HCT116 (cell line): ENCODE data around the gene ECE2. TPM values are rescaled to one million over a fixed set of nuclear protein-coding genes. Genes with fewer than 3 reads are reported as not detected.

Experiments
- ATAC-seq: fragments of 200-7000 bp; cut with Tn5 transposase; 2 replicates; pipeline ENCODE4 v1.9.1; 2020; ENCODE audit warnings: mild to moderate bottlenecking, moderate library complexity
- BruUV-seq: library from RNA; stranded (reverse); fragments of 400-500 nt; replicated peaks from 2 replicates; lab custom pipeline; 2021; lab: Mats Ljungman, UMichigan
- CTCF ChIA-PET: fragments of 300-600 bp; sonication (Branson Sonifier 250); formaldehyde crosslinking; loops from one replicate; lab custom pipeline; 2021; ENCODE audit warnings: antibody characterized with exemption; lab: Charles Lee
- POLR2A ChIA-PET: fragments of 300-600, 350-600 bp; sonication (Branson Sonifier 250); formaldehyde crosslinking; loops from one replicate; lab custom pipeline; 2021; ENCODE audit warnings: antibody characterized with exemption; lab: Charles Lee
- RAD21 ChIA-PET, 2 experiments: fragments of 300-600 bp; sonication (Branson Sonifier 250); formaldehyde crosslinking; loops; one replicate each; lab custom pipeline; 2023; ENCODE audit warnings: low total read pairs in 2 of 2; ENCODE audit not compliant: uncharacterized antibody in 2 of 2, unreplicated experiment in 2 of 2, low non-redundant PET in 1 of 2; lab: Charles Lee
- DNase-seq: peaks from one replicate; pipeline ENCODE4 v3.0.0-alpha.2; 2010; ENCODE audit warnings: low read depth, low spot score
- H2AFZ ChIP-seq: fragments of 200-600 bp; shearing (Covaris generic), sonication (generic); 2 replicates; pipeline ENCODE4 v1.6.1; 2017; ENCODE audit warnings: low read depth, mixed run types, mixed read lengths, antibody characterized with exemption, low read length; ENCODE audit not compliant: poor library complexity, severe bottlenecking
- H3K27ac ChIP-seq: 2 replicates; pipeline ENCODE4 v1.5.1; 2012; ENCODE audit warnings: low read depth, low read length
- H3K27me3 ChIP-seq: fragments of 200-600 bp; sonication (generic); 2 replicates; pipeline ENCODE4 v1.6.1; 2016; ENCODE audit warnings: mixed run types, low read length, mixed read lengths; ENCODE audit not compliant: insufficient read depth
- H3K36me3 ChIP-seq, 2 experiments: fragments of 200-500 bp in 1 of 2; fragments of 200-600 bp in 1 of 2; sonication (Bioruptor generic) in 1 of 2; sonication (generic) in 1 of 2; 2 replicates each; pipeline versions ENCODE4 v1.5.1 to v1.6.1; 2014 to 2016; ENCODE audit warnings: low read length in 2 of 2, inconsistent platforms in 1 of 2, mixed read lengths in 1 of 2, mixed run types in 1 of 2; ENCODE audit not compliant: insufficient read depth in 2 of 2, control insufficient read depth in 1 of 2
- H3K4me1 ChIP-seq, 2 experiments: fragments of 200-600 bp in 1 of 2; sonication (generic) in 1 of 2; 2 replicates each; pipeline versions ENCODE4 v1.5.1 to v1.6.1; 2012 to 2017; ENCODE audit warnings: low read length in 2 of 2, inconsistent platforms in 1 of 2, mild to moderate bottlenecking in 1 of 2, mixed read lengths in 1 of 2, mixed run types in 1 of 2, moderate library complexity in 1 of 2; ENCODE audit not compliant: insufficient read depth in 2 of 2, control insufficient read depth in 1 of 2
- H3K4me2 ChIP-seq: fragments of 200-600 bp; sonication (generic); 2 replicates; pipeline ENCODE4 v1.6.1; 2017; ENCODE audit warnings: mixed run types, low read length, mixed read lengths
- H3K4me3 ChIP-seq, 2 experiments: fragments of 200-600 bp in 1 of 2; sonication (generic) in 1 of 2; replicated peaks in 1 of 2; 2 replicates each; pipeline ENCODE4 v1.5.1; 2011 to 2016; ENCODE audit warnings: low read length in 2 of 2, control low read depth in 1 of 2, low read depth in 1 of 2, mild to moderate bottlenecking in 1 of 2, mixed read lengths in 1 of 2, mixed run types in 1 of 2
- H3K79me2 ChIP-seq: fragments of 200-600 bp; sonication (generic); 2 replicates; pipeline ENCODE4 v1.6.1; 2017; ENCODE audit warnings: mild to moderate bottlenecking, mixed run types, low read length, moderate library complexity, mixed read lengths; ENCODE audit not compliant: insufficient read depth
- H3K9ac ChIP-seq: fragments of 200-600 bp; sonication (generic); 2 replicates; pipeline ENCODE4 v1.6.1; 2016; ENCODE audit warnings: low read length, mixed read lengths
- H3K9me2 ChIP-seq: fragments of 200-600 bp; sonication (generic), shearing (Covaris generic); 2 replicates; pipeline ENCODE4 v1.6.1; 2017; ENCODE audit warnings: mixed run types, mild to moderate bottlenecking, moderate library complexity; ENCODE audit not compliant: insufficient read depth
- H3K9me3 ChIP-seq, 2 experiments: fragments of 200-500 bp in 1 of 2; fragments of 200-600 bp in 1 of 2; sonication (Bioruptor generic) in 1 of 2; sonication (generic) in 1 of 2; 2 replicates each; pipeline ENCODE4 v1.6.1; 2014 to 2017; ENCODE audit warnings: low read length in 2 of 2, mixed read lengths in 2 of 2, inconsistent platforms in 1 of 2, low read depth in 1 of 2, mild to moderate bottlenecking in 1 of 2, mixed run types in 1 of 2, moderate library complexity in 1 of 2; ENCODE audit not compliant: control insufficient read depth in 1 of 2, insufficient read depth in 1 of 2
- H4K20me1 ChIP-seq: fragments of 200-600 bp; sonication (generic), shearing (Covaris generic); 2 replicates; pipeline ENCODE4 v1.6.1; 2017; ENCODE audit warnings: mixed run types, mild to moderate bottlenecking, moderate library complexity; ENCODE audit not compliant: insufficient read depth
- CEBPB ChIP-seq: IDR thresholded peaks from 2 replicates; pipeline ENCODE4 v1.6.1; 2012; ENCODE audit warnings: low read depth
- EGR1 ChIP-seq: IDR thresholded peaks from 2 replicates; pipeline ENCODE4 v1.6.1; 2012; ENCODE audit warnings: low read depth
- EZH2phosphoT487 ChIP-seq: fragments of 200-600 bp; IDR thresholded peaks from 2 replicates; pipeline ENCODE4 v1.6.1; 2018; ENCODE audit warnings: antibody characterized with exemption, borderline replicate concordance
- MAX ChIP-seq: IDR thresholded peaks from 2 replicates; pipeline ENCODE4 v1.6.1; 2012
- SP1 ChIP-seq: IDR thresholded peaks from 2 replicates; pipeline ENCODE4 v1.6.1; 2012; ENCODE audit warnings: low read depth
- YY1 ChIP-seq: IDR thresholded peaks from 2 replicates; pipeline ENCODE4 v1.6.1; 2011; ENCODE audit warnings: low read length, low read depth, moderate library complexity, mild to moderate bottlenecking; ENCODE audit not compliant: insufficient replicate concordance; ENCODE audit errors: extremely low read depth
- ZBTB33 ChIP-seq: IDR thresholded peaks from 2 replicates; pipeline ENCODE4 v1.6.1; 2011; ENCODE audit warnings: mild to moderate bottlenecking, low read length, moderate library complexity; ENCODE audit not compliant: insufficient replicate concordance; ENCODE audit errors: extremely low read depth
- intact Hi-C: fragments of 100-400 bp; cut with micrococcal nuclease; formaldehyde crosslinking; loops from 2 replicates; pipeline ENCODE4 v1.10.0; 2022
- total RNA-seq: library from RNA; stranded (reverse); gene quantifications from one replicate; pipeline ENCODE4 v1.2.1, GENCODE V29; 2021; ENCODE audit not compliant: unreplicated experiment

The ECE2 gene
- total RNA-seq, 1 experiment from 2014 or later: not detected

- ChIA-PET CTCF (interaction anchor here (1.3 kb wide), 1 partner anchor 127 kb away, joined by 4 read pairs; no protein-coding TSS in a partner anchor), RAD21 (interaction anchor here in 1 of 2 experiments (0.6 kb wide), 1 partner anchor 122 kb away, joined by 4 read pairs; no protein-coding TSS in a partner anchor), POLR2A (no interaction called here)
- no TSS peak for BruUV-seq
- Histone ChIP-seq H3K9ac (no peak overlapping the region), H4K20me1 (no peaks in the 10 kb centered on the region), H3K36me3 (no peaks in the 10 kb centered on the region), H3K79me2 (no peaks in the 10 kb centered on the region), H3K9me3 (no peaks in the 10 kb centered on the region), H3K9me2 (no peaks in the 10 kb centered on the region), H2AFZ (no peak overlapping the region), H3K4me3 (no peak overlapping the region), H3K4me1 (no peaks in the 10 kb centered on the region), H3K4me2 (no peak overlapping the region), H3K27ac (no peak overlapping the region), H3K27me3 (no peaks in the 10 kb centered on the region)
- DNase-seq: no peak
- intact Hi-C loops: no loop called here
- no peak for ATAC-seq
- TF ChIP-seq CEBPB (no peak), EZH2phosphoT487 (no peak)
Measured at GRCh38 chr3:184272269-184272668, 3.6 kb upstream of the ECE2 start.

GRCh38 chr3:184275381-184275701 lies 481 bp upstream of the ECE2 start:
- BruUV-seq: no TSS peak

More at GRCh38 chr3:184275381-184275701, 481 bp upstream of the ECE2 start:
- intact Hi-C loops: no loop called here
- no peak overlapping the region for H2AFZ ChIP-seq
- no peaks in the 10 kb centered on the region for H3K9me2 ChIP-seq
- ChIA-PET POLR2A (no interaction called here), RAD21 (no interaction called here), CTCF (no interaction called here)
- H3K79me2 ChIP-seq: no peaks in the 10 kb centered on the region
- TF ChIP-seq YY1: no peak
- no peak for TF ChIP-seq ZBTB33
- TF ChIP-seq EGR1: no peak
- no peak for TF ChIP-seq MAX
- TF ChIP-seq SP1: no peak
- H3K9me3 ChIP-seq: no peaks in the 10 kb centered on the region
- no peaks in the 10 kb centered on the region for H4K20me1 ChIP-seq
- no peaks in the 10 kb centered on the region for H3K27me3 ChIP-seq
- no peaks in the 10 kb centered on the region for H3K4me1 ChIP-seq
- H3K4me3 ChIP-seq: no peak overlapping the region
- no peak overlapping the region for H3K27ac ChIP-seq
- H3K4me2 ChIP-seq: no peak overlapping the region
- no peak overlapping the region for H3K9ac ChIP-seq
- DNase-seq (no peak), ATAC-seq (no peak)
- H3K36me3 ChIP-seq: no peaks in the 10 kb centered on the region
